GM18505 (cell line): Measurements from ENCODE around the gene SPOCD1.

Experiments used
- ATAC-seq: cut with Tn5 transposase; IDR thresholded peaks from one replicate; pipeline ENCODE4 v1.9.1; 2021; ENCODE audit not compliant: unreplicated experiment
- POLR2A ChIP-seq: IDR thresholded peaks from 4 replicates; pipeline ENCODE4 v1.6.1; 2011; ENCODE audit warnings: borderline replicate concordance; ENCODE audit not compliant: insufficient read depth, insufficient read length; ENCODE audit errors: extremely low read depth

Gene SPOCD1

DNA sequence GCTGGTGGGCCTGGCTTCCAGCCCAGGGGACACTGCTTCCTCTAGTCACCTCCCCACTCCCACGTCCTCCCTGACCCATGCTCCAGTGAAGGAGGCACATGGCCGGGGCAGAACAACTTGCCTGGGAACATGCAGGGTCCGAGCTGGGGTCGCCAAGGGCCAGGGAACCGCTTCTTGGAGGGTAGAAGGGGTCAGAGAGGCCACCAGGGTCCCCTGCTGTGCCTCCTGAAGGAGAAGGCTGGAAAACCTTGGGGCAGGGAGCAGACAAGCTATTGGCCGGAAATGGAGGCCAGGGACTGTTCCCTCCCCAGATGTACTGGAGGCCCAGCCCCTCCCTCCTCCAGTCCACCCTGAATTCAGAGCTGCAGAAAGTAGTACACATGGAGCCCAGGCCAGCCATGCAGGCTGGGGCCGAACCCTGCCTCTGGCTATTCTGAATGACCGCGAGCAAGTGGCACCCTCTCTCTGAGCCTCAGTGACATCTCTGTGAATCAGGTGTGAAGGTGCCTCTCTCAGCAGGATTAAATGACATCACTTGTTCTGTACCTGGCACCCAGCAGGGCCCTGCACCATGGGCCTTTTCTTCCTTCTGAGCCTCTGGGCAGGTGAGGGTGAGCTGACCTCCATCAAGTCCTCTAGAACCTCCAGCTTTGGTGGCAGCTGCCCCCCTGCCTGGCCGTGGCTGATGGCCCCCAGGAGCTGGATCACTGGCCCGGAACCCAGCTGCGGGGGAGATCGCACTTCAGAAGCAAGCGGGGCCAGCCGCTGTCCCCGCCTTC lies 15.7 kb downstream of the SPOCD1 start:
- no peak for ATAC-seq
- no peak for TF ChIP-seq POLR2A

DNA sequence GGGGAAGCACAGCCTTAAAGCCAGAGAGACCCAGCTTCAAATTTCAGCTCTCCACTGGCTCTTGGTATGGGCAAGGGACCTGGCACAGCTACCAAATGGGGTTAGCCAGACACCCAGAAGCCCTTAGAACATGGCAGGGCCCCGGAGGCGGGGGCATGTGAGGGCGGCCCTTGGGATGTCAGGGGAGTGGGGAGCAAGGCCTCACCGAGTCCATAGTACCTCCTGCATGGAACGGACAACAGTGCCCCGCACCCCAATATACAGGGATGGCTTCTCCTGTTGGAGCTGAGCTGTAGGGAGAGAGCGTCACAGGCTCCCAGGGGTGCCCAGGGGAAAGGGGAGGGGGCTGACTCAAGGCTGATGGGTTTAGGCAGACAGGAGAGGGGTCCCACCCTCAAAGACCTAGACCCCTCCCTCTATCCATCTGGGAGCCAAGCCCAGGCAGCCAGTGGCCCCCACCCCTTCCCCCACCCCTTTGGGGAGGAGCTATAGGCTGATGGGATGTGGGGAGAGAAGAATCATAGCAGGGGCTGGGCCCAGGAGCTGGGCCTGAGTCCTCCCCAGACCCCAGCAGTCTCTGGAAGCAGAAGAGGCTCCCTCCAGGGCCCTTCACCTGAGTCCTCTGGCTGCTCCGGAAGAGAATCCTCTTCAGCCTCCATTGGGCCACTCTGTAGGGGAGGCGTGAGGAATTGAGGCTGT lies 16.5 kb downstream of the SPOCD1 start:
- no peak for ATAC-seq

DNA sequence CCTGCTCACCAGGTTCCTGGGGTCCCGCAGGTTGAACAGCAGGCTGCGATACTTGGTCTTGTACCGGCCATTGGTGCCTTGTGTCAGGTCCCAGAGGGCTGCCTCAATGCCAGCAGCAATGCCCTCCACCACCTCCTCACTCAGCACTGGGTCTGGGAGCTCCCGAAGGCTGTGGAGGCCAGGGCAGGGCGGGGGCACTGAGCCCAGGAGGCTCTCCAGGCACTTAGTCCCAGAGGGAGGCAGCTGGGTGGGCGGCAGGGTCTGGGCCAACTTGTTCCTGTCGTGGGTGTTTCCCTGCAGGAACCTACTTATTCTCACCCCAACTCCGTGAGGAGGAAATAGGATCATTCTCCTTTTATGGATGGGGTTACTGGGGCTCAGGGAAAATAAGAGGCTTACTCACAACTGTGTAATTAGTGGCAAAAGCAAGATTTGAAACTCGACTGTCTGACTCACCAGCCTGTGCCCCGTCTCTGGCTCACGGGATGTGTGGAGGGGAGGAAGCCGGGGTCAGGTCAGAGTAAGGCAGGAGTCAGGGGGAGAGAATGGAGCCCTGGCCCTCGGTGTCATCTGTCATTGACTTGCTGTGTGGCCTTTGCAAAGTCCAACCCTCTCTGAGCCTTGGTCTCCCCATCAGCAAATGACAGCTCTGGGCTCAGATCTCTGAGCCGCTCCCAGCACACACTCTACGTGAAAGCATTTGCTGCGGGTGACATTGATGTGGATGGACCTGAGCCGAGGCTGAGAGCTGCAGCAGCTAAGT lies 17.2 kb downstream of the SPOCD1 start:
- ATAC-seq: no peak
- TF ChIP-seq POLR2A: no peak

More for the DNA sequence above, 16.5 kb downstream of the SPOCD1 start:
- TF ChIP-seq POLR2A: no peak

- TF ChIP-seq POLR2A: no peak
- ATAC-seq: no peak
Observed at GRCh38 chr1:31798086-31798432, 17.8 kb downstream of the SPOCD1 start.

DNA sequence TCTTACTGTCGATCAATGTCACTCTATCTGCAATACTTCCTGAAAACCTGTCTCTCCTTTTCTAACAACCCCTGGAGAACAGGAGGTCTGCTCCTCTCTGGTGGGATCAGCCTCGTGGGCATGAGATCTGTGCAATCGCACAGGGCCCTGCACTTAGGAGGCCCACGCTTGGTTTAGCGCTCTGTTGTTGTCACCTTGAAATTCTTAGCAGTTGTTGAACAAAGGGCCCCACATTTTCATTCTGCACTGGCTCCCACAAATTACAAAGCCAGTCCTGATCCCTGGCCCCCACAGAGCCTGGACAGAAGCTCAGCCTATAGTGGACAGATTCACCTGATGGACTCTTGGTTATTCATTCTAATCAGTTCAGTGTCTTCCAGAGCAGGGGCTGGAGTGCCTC lies 18.6 kb downstream of the SPOCD1 start:
- ATAC-seq: no peak
- TF ChIP-seq POLR2A: no peak

DNA sequence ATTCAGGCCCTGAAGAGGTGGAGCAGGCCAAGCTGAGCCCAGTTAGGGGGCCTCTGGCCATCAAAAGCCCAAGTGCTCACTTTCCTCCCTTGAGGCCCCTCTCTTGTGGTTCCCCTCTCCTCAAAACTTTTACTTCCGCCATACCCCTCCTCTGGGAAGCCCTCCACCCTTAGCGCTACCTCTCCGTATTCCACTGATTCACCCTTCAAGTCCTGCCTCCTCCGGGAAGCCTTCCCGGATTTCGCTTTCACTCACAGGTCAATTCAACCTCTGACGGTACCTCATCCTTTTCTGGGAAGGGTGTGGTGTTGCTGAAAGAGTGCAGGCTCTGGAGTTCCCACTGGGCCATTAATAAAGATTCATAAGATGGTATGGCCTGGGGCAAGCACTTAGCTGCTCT lies 19.1 kb downstream of the SPOCD1 start:
- no peak for TF ChIP-seq POLR2A
- ATAC-seq: no peak

- TF ChIP-seq POLR2A: no peak
Observed at GRCh38 chr1:31795801-31796621, 19.8 kb downstream of the SPOCD1 start.

DNA sequence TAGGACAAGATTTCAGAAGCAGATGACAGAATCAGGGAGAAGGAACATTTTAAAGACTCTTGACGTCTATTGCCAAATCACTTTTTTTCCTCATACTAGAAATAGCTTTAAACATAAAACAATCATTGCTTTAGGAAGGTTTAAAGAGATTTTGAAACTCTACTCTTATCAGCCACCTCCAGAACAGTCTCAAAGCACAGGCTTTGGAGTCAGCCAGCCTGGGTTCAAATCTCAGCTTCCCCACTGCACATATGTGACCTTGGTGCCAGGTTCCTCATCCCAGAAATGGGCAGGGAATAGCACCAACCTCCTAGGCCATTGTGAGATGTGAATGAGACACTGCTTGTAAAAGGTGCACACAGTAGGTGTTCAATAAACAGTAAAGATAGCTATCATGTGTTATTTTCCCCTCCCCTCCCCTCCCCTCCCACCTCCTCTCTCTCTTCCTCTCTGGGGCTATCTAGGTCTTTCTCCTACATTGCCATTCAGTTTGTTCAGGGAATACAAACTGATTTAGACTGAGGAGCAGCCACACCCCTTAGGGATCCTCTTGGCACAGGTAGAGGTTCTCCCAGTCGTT lies 20.6 kb downstream of the SPOCD1 start:
- TF ChIP-seq POLR2A: no peak
- no peak for ATAC-seq

More at GRCh38 chr1:31795801-31796621, 19.8 kb downstream of the SPOCD1 start:
- no peak for ATAC-seq

DNA sequence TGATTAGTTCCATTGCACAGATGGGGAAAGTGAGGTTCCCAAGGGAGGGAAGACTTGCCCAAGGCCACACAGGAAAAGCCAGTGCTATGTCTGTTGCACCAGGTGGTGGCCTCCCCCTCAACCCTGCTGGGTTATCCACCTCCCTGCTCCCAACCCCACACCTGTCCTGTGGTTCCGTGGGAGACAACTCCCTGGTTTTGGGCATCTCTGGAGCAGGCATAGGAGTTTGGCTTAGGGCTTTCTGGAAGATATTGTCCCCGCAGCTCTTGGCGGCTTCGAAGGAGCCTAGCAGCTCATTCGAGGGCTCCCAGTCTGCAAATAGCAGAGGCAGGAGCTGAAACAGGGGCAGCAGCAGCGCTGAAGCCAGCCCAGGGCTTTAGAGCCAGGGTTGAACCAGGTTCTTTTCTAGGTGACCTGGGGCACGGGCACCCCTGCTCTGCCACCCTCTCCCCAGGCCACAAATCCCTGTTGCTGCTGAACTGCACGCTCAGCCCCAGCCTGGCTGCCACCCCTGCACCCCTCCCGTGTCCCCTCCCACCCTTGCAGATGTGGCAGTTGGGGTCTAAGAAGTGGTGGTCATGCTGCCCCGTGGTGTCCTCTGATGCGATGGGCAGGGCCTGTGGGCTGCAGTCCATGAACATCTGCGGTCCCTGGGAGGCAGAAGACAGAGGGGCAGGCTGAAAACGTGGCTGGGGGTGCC lies 22.1 kb downstream of the SPOCD1 start:
- ATAC-seq: no peak
- no peak for TF ChIP-seq POLR2A

DNA sequence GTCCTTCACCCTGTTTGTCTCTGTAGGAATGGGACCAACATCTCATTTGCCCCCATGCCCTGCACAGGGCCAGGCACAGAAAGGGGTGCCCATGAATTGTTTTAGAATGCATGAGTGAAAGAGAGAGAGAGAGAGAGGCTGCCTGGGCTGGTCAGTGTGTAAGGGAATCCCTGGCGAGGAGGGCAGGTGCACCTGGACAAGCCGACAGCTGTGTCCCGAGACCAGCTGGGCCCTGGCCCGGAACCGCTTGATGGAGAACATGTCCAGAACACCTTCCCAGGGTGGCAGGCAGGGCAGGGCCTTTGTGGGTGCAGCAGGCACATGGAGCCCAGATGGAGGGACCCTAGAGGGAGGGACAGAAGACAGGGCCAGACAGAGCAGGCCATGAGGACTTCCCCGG lies 22.7 kb downstream of the SPOCD1 start:
- ATAC-seq: no peak
- no peak for TF ChIP-seq POLR2A

GRCh38 chr1:31792541-31792940 lies 23.3 kb downstream of the SPOCD1 start:
- no peak for TF ChIP-seq POLR2A
- no peak for ATAC-seq

GRCh38 chr1:31792116-31792515 lies 23.7 kb downstream of the SPOCD1 start:
- TF ChIP-seq POLR2A: no peak
- no peak for ATAC-seq
